CD4-positive, alpha-beta T cell treated with Interleukin-17A for 4 hours (primary cell): ENCODE data around the gene ADA.

Source experiments
- DNase-seq: peaks from one replicate; pipeline ENCODE4 v3.0.0-alpha.2; 2020; ENCODE audit warnings: mixed read lengths

Gene ADA

GRCh38 chr20:44621939-44622338 lies 29.6 kb downstream of the ADA start:
- no peak for DNase-seq

- DNase-seq = no peak
Observed at GRCh38 chr20:44621325-44621724, 30.2 kb downstream of the ADA start.

DNA sequence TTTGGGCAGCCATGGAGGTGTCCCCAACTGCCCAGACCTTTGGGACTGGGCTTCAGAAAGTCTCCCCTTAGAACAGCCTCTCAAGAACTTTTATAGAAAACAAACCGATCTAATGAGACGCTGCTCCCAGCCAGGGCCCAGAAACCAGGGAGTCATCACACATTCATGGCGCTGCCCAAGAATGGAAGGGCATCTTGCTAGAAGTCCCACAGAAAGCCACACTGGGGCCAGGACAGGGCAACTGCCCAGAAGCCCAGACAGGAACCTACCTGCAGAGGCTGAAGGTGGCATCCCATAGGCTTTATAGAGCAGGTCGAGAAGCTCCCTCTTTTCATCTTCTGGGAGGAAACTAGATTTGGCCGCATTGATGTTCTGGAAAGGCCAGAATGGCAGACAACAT lies 31.5 kb downstream of the ADA start:
- DNase-seq = no peak

- DNase-seq = no peak
Observed at GRCh38 chr20:44619294-44619693, 32.2 kb downstream of the ADA start.

DNA sequence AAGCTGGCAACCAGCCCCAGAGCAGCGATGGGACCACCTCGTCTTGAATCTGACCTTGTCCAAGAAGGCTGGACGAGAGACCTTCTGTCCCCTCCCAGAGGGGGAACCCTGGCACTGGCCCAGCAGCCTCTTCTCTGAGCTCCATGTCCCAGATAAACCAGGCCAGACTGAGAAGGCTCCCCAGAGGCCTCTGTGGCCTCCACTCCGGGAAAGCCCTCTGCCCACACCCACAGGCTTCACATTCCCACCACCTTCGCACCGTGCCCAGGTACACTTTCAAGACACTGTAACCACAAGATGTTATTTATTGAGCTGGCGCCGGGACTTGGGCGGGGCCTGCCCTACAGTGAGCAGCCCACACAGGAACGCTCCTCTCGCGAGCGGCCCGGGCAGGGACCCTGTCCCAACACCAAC lies 33.2 kb downstream of the ADA start:
- DNase-seq = peak; percentile 74

DNA sequence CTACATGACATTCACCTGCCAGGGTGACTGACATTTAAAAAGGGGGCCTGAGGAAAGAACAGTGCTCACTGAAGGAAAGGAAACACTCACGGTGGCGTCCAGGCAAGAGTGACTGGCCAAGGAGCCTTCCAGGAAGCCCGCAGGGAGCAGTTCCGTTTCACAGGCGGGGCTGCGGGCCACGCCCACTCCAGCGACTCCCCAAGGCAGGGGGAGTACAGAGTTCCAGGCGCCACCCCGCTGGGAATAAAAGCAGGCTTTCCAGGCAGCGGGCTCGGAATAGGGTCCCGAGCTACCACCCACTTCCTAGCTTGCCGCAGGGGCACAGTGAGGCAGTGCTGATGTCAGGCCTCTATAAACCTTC lies 34.9 kb downstream of the ADA start:
- no peak for DNase-seq

- peak; percentile 18 for DNase-seq
Observed at GRCh38 chr20:44615876-44616603, 35.5 kb downstream of the ADA start.

GRCh38 chr20:44615169-44615791 lies 36.2 kb downstream of the ADA start:
- peak; percentile 40 for DNase-seq

DNA sequence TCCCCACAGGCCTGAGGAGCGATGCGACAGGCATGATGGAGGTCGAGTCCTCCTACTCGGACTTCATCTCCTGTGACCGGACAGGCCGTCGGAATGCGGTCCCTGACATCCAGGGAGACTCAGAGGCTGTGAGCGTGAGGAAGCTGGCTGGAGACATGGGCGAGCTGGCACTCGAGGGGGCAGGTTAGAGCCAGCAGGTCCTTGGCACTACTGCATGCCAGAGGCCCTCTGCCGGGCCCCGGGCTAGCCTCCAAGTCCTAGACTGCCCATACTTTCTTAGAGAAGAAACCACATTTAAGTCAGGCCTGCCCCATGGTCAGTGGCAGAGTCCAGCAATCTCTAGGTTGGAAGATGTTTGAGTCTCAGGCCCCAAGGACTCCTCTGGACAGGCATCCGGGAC lies 37.0 kb downstream of the ADA start:
- no peak for DNase-seq

DNA sequence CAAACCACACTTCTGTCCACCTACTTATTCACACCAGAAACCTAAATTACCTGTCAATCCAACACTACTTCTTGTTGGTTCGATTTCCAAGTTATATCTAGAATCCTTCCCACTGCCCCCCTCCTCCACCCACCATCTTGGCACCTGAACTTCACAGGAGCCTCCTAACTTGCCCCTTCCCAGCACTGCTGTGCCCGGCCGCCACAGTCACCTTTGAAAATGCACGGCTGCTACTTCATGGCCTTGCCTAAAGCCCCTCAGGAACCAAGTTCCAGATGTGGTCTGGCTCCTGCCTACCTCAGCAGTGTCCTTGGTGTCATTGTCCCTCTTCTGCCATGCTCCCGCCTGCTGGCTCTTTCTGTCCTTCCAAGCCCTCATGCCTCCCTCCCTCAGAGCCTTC lies 37.9 kb downstream of the ADA start:
- no peak for DNase-seq

DNA sequence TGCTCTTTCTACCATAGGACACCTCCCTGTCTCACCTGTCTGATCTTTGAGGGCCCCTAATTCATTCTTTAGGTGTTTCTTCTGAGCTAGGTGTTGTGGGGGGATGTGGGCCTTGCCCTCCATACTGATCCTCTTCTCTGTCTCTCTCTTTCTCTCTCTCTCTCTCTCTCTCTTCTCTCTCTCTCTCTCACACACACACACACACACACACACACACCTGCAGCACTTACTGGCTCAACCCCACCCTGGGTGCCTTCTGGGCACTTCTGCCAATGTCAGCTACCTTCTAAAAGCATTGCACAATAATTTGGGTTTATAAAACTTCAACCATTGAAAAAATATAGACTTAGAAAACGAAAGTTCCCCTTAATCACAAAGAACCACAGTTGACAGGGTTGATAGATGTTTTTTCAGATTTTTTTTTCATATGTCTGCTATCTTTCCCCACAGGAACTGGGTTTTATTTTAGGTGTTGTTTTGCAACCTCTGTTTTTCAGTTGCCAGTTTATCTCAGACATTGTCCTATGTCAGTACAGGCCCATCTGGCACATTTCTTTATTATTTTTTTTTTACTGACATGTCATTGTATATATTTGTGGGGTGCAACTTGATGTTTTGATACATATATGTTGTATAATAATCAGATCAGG lies 41.1 kb downstream of the ADA start:
- DNase-seq = peak; percentile 49

DNA sequence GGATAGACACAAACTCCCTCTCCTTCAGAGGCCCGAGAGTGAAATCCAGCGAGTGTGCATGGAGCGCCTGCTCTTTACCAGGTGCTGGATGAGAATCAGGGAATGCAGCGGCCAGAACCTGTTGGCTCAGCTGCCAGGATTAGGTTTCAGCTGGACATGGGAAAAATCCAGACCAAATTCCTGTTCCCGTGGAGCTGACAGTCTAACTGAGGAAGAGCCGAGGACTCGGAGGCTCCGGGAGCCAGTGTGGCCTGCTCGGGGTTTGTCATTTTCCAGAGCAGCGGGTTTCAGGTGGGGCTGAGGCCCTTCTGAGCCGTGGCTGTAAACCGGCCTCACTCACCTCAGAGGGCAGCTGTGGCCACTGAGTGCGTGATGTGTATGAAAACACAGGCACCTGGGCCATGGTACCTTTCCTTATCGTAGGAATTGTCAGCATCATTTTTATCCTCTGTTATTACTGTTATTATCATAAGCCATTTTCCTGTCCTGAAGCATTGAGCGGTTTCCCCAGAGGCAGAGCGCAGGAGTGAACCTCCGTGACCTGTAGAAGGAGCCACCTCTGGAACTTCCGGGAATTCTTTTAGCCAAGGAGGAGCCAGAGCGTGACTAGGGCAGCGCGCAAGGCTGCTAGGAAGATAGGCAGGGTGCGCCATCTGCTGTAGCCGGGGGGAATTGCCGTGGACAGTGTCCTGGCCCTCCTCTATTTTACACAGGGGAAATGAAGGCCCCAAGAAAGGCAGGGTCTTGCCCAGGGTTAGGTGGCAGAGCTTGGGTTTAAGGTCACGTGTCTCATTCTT lies 41.8 kb downstream of the ADA start:
- peak; percentile 89 for DNase-seq

DNA sequence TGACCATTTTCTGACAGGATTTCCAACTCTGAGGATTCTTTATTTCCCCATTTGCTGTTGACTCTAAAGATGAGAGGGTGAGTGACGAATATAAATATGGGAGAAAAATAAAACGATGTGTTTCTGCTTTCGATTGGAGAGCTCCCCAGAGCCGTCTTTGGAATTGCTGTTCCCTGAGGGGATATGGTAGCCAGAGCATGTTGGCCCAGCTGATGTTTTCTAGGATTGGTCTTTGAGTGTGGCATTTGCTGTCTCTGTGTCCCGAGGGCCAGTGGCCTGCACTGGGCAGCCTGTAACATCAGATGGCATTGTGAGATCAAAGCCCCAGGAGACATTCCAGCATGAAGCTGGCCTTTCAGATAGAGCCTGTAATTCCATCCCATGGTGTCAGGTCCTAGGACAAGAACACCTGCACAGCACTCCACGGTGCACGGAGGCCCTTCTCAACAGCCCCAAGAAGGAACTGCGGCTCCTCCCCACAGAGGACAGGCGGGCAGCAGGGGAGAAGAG lies 42.4 kb downstream of the ADA start:
- no peak for DNase-seq

GRCh38 chr20:44606725-44607441 lies 44.6 kb downstream of the ADA start:
- DNase-seq = no peak

DNA sequence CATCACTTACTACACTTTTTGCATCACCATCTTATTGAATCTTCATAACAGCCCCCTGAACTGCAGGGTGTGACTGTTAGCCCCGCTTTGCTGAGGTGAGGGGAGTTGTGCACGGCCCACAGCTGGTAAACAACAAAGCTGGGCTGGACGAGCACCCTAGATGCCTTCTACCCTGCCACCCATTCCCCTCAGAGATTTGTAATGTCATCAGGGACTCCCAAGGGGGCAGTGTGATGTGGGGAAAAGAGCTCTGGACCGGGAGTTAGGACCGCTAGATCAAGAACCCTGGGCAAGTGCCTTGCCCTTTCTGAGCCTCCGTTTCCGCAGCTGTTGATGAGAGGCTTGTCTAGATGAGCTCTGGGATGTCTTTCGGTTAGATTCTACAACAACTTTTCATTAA lies 48.2 kb downstream of the ADA start:
- DNase-seq = no peak

GRCh38 chr20:44601801-44602204 lies 49.7 kb downstream of the ADA start:
- no peak for DNase-seq

DNA sequence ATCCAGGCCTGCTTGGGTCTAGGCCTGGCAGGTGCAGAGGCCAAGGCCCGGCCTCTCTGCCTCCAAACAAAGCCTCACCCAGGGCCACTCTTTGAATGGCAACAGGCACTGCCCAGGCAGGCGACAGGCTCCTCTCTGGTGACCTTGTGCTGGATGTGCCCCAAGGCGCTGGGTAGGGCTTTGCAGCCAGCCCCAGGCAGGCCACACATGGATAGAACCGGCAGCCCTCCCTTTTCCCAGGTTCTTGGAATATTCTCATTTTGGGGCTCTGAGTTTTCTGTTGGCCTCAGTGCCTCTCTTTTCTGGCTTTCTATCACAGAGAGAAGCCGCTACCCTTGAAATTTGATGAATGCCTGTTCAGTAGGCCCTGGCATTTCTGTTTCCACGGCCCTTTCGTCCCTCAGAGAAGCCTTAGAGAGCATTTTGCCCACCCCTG lies 50.2 kb downstream of the ADA start:
- no peak for DNase-seq

DNA sequence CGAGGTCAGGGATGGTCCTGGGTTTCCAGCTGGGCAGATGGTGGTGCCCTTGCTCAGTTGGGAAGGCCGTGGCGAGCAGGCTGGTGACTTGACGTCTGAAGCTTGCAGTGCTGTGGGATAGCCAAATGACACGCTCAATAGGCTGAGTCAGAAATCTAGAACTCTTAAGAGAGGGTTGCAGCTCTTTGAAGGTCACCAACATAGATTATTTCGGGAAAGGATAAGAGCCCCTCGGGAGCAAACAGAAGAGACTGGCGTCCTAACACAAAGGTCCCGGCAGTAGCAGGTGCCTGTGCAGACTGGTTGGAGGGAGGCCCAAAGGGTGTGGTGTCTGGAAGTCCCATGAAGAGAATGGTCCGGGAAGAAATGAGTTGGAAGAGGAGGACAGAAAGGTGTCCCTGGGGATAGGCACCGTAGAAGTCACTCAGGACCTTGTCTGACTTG lies 50.7 kb downstream of the ADA start:
- DNase-seq = no peak

- no peak for DNase-seq
Observed at GRCh38 chr20:44600301-44600700, 51.2 kb downstream of the ADA start.

- DNase-seq = no peak
Observed at GRCh38 chr20:44599715-44600114, 51.8 kb downstream of the ADA start.

GRCh38 chr20:44598423-44599305 lies 52.8 kb downstream of the ADA start:
- DNase-seq = peak; percentile 15
